HCT116 (cell line): ENCODE data around the gene STC2. TPM values are rescaled to one million over a fixed set of nuclear protein-coding genes. Genes with fewer than 3 reads are reported as not detected.

Source experiments
- ATAC-seq: fragments of 200-7000 bp; cut with Tn5 transposase; 2 replicates; pipeline ENCODE4 v1.9.1; 2020; ENCODE audit warnings: mild to moderate bottlenecking, moderate library complexity
- BruUV-seq: library from RNA; stranded (reverse); fragments of 400-500 nt; replicated peaks from 2 replicates; lab custom pipeline; 2021; lab: Mats Ljungman, UMichigan
- CTCF ChIA-PET: fragments of 300-600 bp; sonication (Branson Sonifier 250); formaldehyde crosslinking; loops from one replicate; lab custom pipeline; 2021; ENCODE audit warnings: antibody characterized with exemption; lab: Charles Lee
- POLR2A ChIA-PET: fragments of 300-600, 350-600 bp; sonication (Branson Sonifier 250); formaldehyde crosslinking; loops from one replicate; lab custom pipeline; 2021; ENCODE audit warnings: antibody characterized with exemption; lab: Charles Lee
- RAD21 ChIA-PET, 2 experiments: fragments of 300-600 bp; sonication (Branson Sonifier 250); formaldehyde crosslinking; loops; one replicate each; lab custom pipeline; 2023; ENCODE audit warnings: low total read pairs in 2 of 2; ENCODE audit not compliant: uncharacterized antibody in 2 of 2, unreplicated experiment in 2 of 2, low non-redundant PET in 1 of 2; lab: Charles Lee
- DNase-seq: peaks from one replicate; pipeline ENCODE4 v3.0.0-alpha.2; 2010; ENCODE audit warnings: low read depth, low spot score
- H2AFZ ChIP-seq: fragments of 200-600 bp; shearing (Covaris generic), sonication (generic); 2 replicates; pipeline ENCODE4 v1.6.1; 2017; ENCODE audit warnings: low read depth, mixed run types, mixed read lengths, antibody characterized with exemption, low read length; ENCODE audit not compliant: poor library complexity, severe bottlenecking
- H3K27ac ChIP-seq: 2 replicates; pipeline ENCODE4 v1.5.1; 2012; ENCODE audit warnings: low read depth, low read length
- H3K27me3 ChIP-seq: fragments of 200-600 bp; sonication (generic); 2 replicates; pipeline ENCODE4 v1.6.1; 2016; ENCODE audit warnings: mixed run types, low read length, mixed read lengths; ENCODE audit not compliant: insufficient read depth
- H3K36me3 ChIP-seq, 2 experiments: fragments of 200-500 bp in 1 of 2; fragments of 200-600 bp in 1 of 2; sonication (Bioruptor generic) in 1 of 2; sonication (generic) in 1 of 2; 2 replicates each; pipeline versions ENCODE4 v1.5.1 to v1.6.1; 2014 to 2016; ENCODE audit warnings: low read length in 2 of 2, inconsistent platforms in 1 of 2, mixed read lengths in 1 of 2, mixed run types in 1 of 2; ENCODE audit not compliant: insufficient read depth in 2 of 2, control insufficient read depth in 1 of 2
- H3K4me1 ChIP-seq, 2 experiments: fragments of 200-600 bp in 1 of 2; sonication (generic) in 1 of 2; 2 replicates each; pipeline versions ENCODE4 v1.5.1 to v1.6.1; 2012 to 2017; ENCODE audit warnings: low read length in 2 of 2, inconsistent platforms in 1 of 2, mild to moderate bottlenecking in 1 of 2, mixed read lengths in 1 of 2, mixed run types in 1 of 2, moderate library complexity in 1 of 2; ENCODE audit not compliant: insufficient read depth in 2 of 2, control insufficient read depth in 1 of 2
- H3K4me2 ChIP-seq: fragments of 200-600 bp; sonication (generic); 2 replicates; pipeline ENCODE4 v1.6.1; 2017; ENCODE audit warnings: mixed run types, low read length, mixed read lengths
- H3K4me3 ChIP-seq, 2 experiments: fragments of 200-600 bp in 1 of 2; sonication (generic) in 1 of 2; replicated peaks in 1 of 2; 2 replicates each; pipeline ENCODE4 v1.5.1; 2011 to 2016; ENCODE audit warnings: low read length in 2 of 2, control low read depth in 1 of 2, low read depth in 1 of 2, mild to moderate bottlenecking in 1 of 2, mixed read lengths in 1 of 2, mixed run types in 1 of 2
- H3K79me2 ChIP-seq: fragments of 200-600 bp; sonication (generic); 2 replicates; pipeline ENCODE4 v1.6.1; 2017; ENCODE audit warnings: mild to moderate bottlenecking, mixed run types, low read length, moderate library complexity, mixed read lengths; ENCODE audit not compliant: insufficient read depth
- H3K9ac ChIP-seq: fragments of 200-600 bp; sonication (generic); 2 replicates; pipeline ENCODE4 v1.6.1; 2016; ENCODE audit warnings: low read length, mixed read lengths
- H3K9me2 ChIP-seq: fragments of 200-600 bp; sonication (generic), shearing (Covaris generic); 2 replicates; pipeline ENCODE4 v1.6.1; 2017; ENCODE audit warnings: mixed run types, mild to moderate bottlenecking, moderate library complexity; ENCODE audit not compliant: insufficient read depth
- H3K9me3 ChIP-seq, 2 experiments: fragments of 200-500 bp in 1 of 2; fragments of 200-600 bp in 1 of 2; sonication (Bioruptor generic) in 1 of 2; sonication (generic) in 1 of 2; 2 replicates each; pipeline ENCODE4 v1.6.1; 2014 to 2017; ENCODE audit warnings: low read length in 2 of 2, mixed read lengths in 2 of 2, inconsistent platforms in 1 of 2, low read depth in 1 of 2, mild to moderate bottlenecking in 1 of 2, mixed run types in 1 of 2, moderate library complexity in 1 of 2; ENCODE audit not compliant: control insufficient read depth in 1 of 2, insufficient read depth in 1 of 2
- H4K20me1 ChIP-seq: fragments of 200-600 bp; sonication (generic), shearing (Covaris generic); 2 replicates; pipeline ENCODE4 v1.6.1; 2017; ENCODE audit warnings: mixed run types, mild to moderate bottlenecking, moderate library complexity; ENCODE audit not compliant: insufficient read depth
- EGR1 ChIP-seq: IDR thresholded peaks from 2 replicates; pipeline ENCODE4 v1.6.1; 2012; ENCODE audit warnings: low read depth
- ELF1 ChIP-seq: IDR thresholded peaks from 2 replicates; pipeline ENCODE4 v1.6.1; 2012; ENCODE audit warnings: low read depth, borderline replicate concordance
- POLR2AphosphoS5 ChIP-seq: IDR thresholded peaks from 2 replicates; pipeline ENCODE4 v1.6.1; 2011; ENCODE audit warnings: mild to moderate bottlenecking, low read depth, low read length, moderate library complexity
- RAD21 ChIP-seq: IDR thresholded peaks from 2 replicates; pipeline ENCODE4 v1.6.1; 2012; ENCODE audit warnings: low read depth, mild to moderate bottlenecking
- SIN3A ChIP-seq: IDR thresholded peaks from 2 replicates; pipeline ENCODE4 v1.6.1; 2012; ENCODE audit warnings: low read depth
- SP1 ChIP-seq: IDR thresholded peaks from 2 replicates; pipeline ENCODE4 v1.6.1; 2012; ENCODE audit warnings: low read depth
- intact Hi-C: fragments of 100-400 bp; cut with micrococcal nuclease; formaldehyde crosslinking; loops from 2 replicates; pipeline ENCODE4 v1.10.0; 2022
- total RNA-seq: library from RNA; stranded (reverse); gene quantifications from one replicate; pipeline ENCODE4 v1.2.1, GENCODE V29; 2021; ENCODE audit not compliant: unreplicated experiment

The STC2 gene
- total RNA-seq, 1 experiment from 2014 or later, result 97.3 TPM

DNA sequence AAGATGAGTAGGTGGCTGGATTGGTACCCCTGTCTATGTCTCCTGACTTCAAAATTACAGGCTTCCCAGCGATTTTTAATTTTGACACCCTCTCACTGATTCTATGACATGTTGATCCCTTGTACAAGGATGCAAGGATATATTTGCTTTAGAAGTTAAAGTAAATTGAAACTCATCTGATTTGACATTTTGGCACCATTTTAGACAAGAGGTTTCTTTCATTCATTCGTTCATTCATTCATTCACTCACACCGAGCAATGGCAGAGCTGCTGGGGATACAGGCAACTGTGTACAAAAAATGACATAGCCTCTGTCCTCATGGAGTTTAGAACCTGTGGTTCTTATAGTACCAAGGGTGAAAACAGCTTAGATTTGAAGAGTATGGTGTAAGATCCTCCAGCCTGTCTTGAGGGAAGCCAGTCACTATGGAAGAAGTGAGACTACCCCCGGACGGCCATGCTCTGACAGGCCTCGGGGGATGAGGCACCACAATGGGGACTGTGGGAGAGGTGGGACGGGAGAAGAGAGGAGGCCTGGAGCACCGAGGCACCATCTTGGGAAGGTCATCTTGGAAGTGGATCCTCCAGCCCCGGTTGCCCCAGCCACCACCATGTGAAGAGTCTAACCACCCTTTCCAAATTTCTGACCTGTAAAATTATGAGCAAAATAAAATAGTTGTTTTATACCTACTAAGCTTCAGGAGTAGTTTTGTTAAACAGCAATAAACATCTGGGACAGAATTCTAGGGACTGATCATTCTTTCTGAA lies 16.2 kb downstream of the STC2 start:
- Histone ChIP-seq H3K9me3 (peaks cover 0 to 7% of the 10 kb centered on the region in 2 experiments; a peak in 1 of 4 replicates), H3K27ac (no peak overlapping the region), H3K79me2 (no peaks in the 10 kb centered on the region), H3K9ac (no peak overlapping the region), H3K4me3 (no peak overlapping the region), H3K4me1 (peaks cover 0 to 6% of the 10 kb centered on the region in 2 experiments; a peak in 1 of 4 replicates), H3K4me2 (no peak overlapping the region)
- no peak for DNase-seq
- intact Hi-C loops, result no loop called here
- no peak for ATAC-seq
- no peak for TF ChIP-seq SP1
- peak; percentile 15; the same call in 1 of the 2 replicates for TF ChIP-seq POLR2AphosphoS5
- TF ChIP-seq, all 23 proteins: peak for 1
- no TSS peak for BruUV-seq
- peaks cover 0 to 6% of the 10 kb centered on the region in 2 experiments; a peak in 3 of 4 replicates for H3K36me3 ChIP-seq
- ChIA-PET POLR2A (interaction anchor here (1.1 to 2.9 kb wide), 2 partner anchors 16 to 19 kb away, joined by 4 to 10 read pairs; partner anchors contain the start of gene STC2), CTCF (interaction anchor here (1.0 to 2.3 kb wide), 3 partner anchors 18 to 261 kb away, joined by 3 to 9 read pairs (median 5); no protein-coding TSS in a partner anchor), RAD21 (no interaction called here)
- H3K9me2 ChIP-seq, result no peaks in the 10 kb centered on the region
- no peaks in the 10 kb centered on the region for H3K27me3 ChIP-seq
- no peaks in the 10 kb centered on the region; the same call in 1 of the 2 replicates for H4K20me1 ChIP-seq
- H2AFZ ChIP-seq, result no peak overlapping the region

DNA sequence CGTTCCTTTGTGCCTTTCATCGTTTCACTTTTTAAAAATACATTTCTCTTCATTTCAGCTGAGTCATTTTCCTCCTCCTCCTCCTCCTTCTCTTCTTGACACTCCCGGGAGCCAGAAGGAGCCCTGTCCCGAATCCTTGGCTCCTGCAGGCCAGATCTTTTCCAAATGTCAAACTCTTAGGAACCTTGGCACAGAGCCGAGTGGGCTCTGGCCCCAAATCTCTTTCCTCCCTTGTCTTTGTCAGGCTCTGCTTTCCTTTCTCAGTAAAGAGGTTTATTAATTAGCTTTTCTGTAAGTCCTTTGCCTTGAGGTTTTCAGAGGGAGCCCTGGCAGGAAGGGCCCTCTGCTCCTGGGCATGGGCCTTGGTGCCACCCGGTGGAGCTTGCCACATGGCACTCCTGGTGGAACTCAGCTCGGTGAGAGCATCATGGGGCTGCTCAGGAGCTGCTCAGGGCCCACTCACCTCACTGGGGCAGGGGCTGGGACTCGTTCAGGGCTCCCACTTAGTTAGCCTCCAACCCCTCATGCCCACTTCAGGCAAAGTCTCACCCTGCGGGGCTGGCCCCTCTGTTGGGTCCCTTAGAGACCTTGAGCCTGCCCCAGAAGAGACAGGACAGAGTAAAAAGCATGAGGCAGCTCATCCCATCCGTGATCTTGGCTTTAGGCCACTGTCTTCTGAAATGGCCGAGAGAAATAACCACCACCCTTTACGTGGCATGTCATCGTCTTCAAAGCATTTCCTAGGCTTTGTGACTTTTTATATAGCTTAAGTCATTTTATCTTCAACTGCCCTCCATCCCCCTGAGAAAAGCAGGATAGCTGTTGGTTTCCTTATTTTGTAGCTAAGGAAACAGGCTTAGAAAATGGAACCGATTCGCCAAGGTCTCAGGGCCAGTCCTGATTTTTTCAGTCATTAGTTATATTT lies 17.1 kb downstream of the STC2 start:
- Histone ChIP-seq H3K9me3 (peaks cover 0 to 7% of the 10 kb centered on the region in 2 experiments; a peak in 1 of 4 replicates), H2AFZ (no peak overlapping the region), H3K27ac (no peak overlapping the region), H3K4me2 (no peak overlapping the region), H3K27me3 (no peaks in the 10 kb centered on the region), H3K4me3 (no peak overlapping the region), H3K79me2 (no peaks in the 10 kb centered on the region), H3K9ac (no peak overlapping the region), H3K9me2 (no peaks in the 10 kb centered on the region), H3K4me1 (peaks cover 0 to 6% of the 10 kb centered on the region in 2 experiments; a peak in 1 of 4 replicates), H3K36me3 (0 out of 4 replicates have a peak, but pooled peaks cover 0 to 2% of the 10 kb centered on the region in 2 experiments), H4K20me1 (no peaks in the 10 kb centered on the region)
- intact Hi-C loops, result no loop called here
- CTCF ChIA-PET, result interaction anchor here (1.0 to 2.3 kb wide), 3 partner anchors 17 to 262 kb away, joined by 3 to 9 read pairs (median 5); no protein-coding TSS in a partner anchor
- ATAC-seq, result no peak
- RAD21 ChIA-PET, result no interaction called here
- POLR2A ChIA-PET, result interaction anchor here (1.1 to 2.9 kb wide), 2 partner anchors 17 to 20 kb away, joined by 4 to 10 read pairs; partner anchors contain the start of gene STC2
- no peak for DNase-seq
- TF ChIP-seq EGR1, result no peak
- TF ChIP-seq ELF1, result no peak
- TF ChIP-seq RAD21, result no peak
- TF ChIP-seq SIN3A, result no peak
- BruUV-seq, result no TSS peak
